Activated naive CD8-positive, alpha-beta T cell treated with anti-CD3 and anti-CD28 coated beads, Interleukin-2, amount 50 U/mL, for 24 hours (primary cell): ENCODE results near the gene KL.

Experiments used
- ATAC-seq: fragments of 150-1000 bp; cut with Tn5 transposase; one replicate; pipeline ENCODE4 v1.10.0; 2021
- DNase-seq: peaks from one replicate; pipeline ENCODE4 v3.0.0; 2021
- H3K27ac Mint-ChIP-seq: one replicate; pipeline ENCODE4 v1.8.0; 2021; ENCODE audit warnings: mild to moderate bottlenecking, mixed read lengths
- H3K27me3 Mint-ChIP-seq: one replicate; pipeline ENCODE4 v1.8.0; 2021; ENCODE audit warnings: mixed read lengths
- H3K36me3 Mint-ChIP-seq: one replicate; pipeline ENCODE4 v1.8.0; 2021; ENCODE audit warnings: low read depth, mixed read lengths
- H3K4me1 Mint-ChIP-seq: one replicate; pipeline ENCODE4 v1.8.0; 2021; ENCODE audit warnings: mixed read lengths
- H3K4me3 Mint-ChIP-seq: one replicate; pipeline ENCODE4 v1.8.0; 2021; ENCODE audit warnings: mild to moderate bottlenecking, moderate library complexity, mixed read lengths
- H3K9me3 Mint-ChIP-seq: one replicate; pipeline ENCODE4 v1.8.0; 2021; ENCODE audit warnings: mixed read lengths

Gene KL

DNA sequence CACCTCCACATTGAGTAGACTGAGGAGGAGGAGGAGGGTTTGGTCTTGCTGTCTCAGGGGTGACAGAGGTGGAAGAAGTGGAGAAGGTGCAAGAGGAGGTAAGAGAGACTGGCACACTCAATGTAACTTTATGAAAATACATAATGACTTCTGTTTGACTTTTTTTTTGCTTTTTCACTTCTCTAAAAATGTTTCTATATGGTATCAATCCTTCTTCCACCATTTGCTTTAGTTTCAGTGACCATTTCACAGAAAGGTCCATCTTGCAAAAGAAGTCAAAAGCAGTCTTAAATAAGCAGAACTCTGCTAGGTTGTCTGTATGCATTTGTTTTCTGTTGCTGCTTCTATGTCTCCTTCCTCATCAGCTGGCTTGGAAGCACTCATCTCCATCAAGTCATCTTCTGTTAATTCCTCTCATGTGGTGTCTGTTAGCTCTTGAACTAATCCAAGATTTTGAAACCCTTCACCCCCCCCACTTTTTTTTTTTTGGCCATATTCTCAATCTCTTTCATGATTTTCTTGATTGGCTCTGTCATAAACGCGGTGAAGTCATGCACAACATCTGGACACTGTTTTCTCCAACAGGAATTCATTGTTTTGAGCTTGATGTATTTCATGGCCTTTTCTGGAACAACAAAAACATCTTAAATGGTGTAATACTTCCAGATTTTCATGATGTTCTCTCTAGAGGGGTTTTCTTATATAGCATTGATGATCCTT is 80.8 kb downstream of the KL start:
- no peak for ATAC-seq
- H3K9me3 Mint-ChIP-seq, result peaks cover 7% of the 10 kb centered on the region
- H3K36me3 Mint-ChIP-seq, result no peaks in the 10 kb centered on the region
- DNase-seq, result no peak
- H3K27me3 Mint-ChIP-seq, result peaks cover 8% of the 10 kb centered on the region
- no peak overlapping the region for H3K4me3 Mint-ChIP-seq
- no peaks in the 10 kb centered on the region for H3K4me1 Mint-ChIP-seq
- no peak overlapping the region for H3K27ac Mint-ChIP-seq

DNA sequence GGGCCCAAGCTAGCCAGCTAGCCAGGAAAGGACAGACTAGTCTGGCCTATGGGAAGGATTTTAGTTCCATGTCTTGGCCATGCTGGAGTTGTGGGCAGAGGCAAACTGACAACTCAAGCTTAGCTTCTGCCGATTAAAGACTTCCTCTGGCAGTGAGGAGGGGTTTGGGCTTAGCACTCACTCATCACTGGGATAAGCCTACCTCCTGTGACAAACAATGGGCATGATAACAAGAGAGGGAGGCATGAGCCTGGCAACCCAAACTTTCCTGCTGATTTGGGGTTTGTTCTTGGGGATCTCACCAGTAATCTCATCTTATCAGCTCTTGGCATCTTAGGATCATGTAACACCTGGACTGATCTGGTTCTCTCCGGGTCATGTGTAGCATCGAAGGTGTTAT is 83.6 kb downstream of the KL start:
- no peaks in the 10 kb centered on the region for H3K36me3 Mint-ChIP-seq
- H3K4me1 Mint-ChIP-seq, result no peaks in the 10 kb centered on the region
- no peak overlapping the region for H3K4me3 Mint-ChIP-seq
- ATAC-seq (no peak), DNase-seq (no peak)
- H3K27me3 Mint-ChIP-seq, result peaks cover 14% of the 10 kb centered on the region
- no peak overlapping the region for H3K27ac Mint-ChIP-seq
- H3K9me3 Mint-ChIP-seq, result peaks cover 7% of the 10 kb centered on the region

DNA sequence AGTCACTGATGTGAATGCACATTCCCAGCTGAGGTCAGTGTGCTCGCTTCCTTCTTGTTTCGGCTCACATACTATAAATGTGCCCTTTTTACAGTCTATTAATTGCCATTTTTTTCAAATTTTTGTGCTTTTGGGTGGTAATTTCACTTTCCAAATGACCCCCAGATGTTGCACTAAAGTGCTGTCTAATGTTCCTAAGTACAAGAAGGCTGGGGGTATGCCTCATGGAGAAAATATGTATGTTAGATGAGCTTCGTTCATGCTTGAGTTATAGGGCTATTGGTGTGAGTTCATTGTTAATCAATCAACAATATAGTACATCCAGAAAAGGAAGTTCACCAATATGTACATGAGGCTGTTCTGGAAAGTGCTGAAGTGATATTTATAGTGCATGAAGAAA is 84.7 kb downstream of the KL start:
- H3K36me3 Mint-ChIP-seq, result no peaks in the 10 kb centered on the region
- no peaks in the 10 kb centered on the region for H3K4me1 Mint-ChIP-seq
- no peak overlapping the region for H3K4me3 Mint-ChIP-seq
- ATAC-seq (no peak), DNase-seq (no peak)
- H3K27me3 Mint-ChIP-seq, result peaks cover 15% of the 10 kb centered on the region
- H3K27ac Mint-ChIP-seq, result no peak overlapping the region
- H3K9me3 Mint-ChIP-seq, result peaks cover 7% of the 10 kb centered on the region

DNA sequence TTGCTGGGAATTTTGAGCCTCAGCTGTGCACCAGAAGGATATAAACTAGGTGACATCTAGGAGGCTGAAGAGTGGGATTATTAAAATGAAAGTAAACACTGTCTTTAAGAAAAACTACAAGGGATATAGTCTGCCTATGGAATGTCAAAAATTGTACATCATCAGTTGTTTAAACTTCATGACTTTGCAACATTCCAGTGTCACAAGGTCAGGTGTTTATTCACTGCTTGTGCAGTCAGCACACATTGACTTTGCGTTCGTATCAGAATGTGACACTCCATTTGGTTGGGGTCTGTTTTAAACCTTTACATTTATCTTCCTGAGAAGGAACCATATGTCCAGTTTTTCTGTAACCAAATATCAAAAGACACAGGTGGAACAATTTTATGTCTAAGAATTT is 85.6 kb downstream of the KL start:
- Mint-ChIP-seq H3K4me3 (no peak overlapping the region), H3K9me3 (peaks cover 7% of the 10 kb centered on the region), H3K27me3 (peaks cover 19% of the 10 kb centered on the region), H3K36me3 (no peaks in the 10 kb centered on the region), H3K4me1 (no peaks in the 10 kb centered on the region), H3K27ac (no peak overlapping the region)
- ATAC-seq, result no peak
- DNase-seq, result no peak

DNA sequence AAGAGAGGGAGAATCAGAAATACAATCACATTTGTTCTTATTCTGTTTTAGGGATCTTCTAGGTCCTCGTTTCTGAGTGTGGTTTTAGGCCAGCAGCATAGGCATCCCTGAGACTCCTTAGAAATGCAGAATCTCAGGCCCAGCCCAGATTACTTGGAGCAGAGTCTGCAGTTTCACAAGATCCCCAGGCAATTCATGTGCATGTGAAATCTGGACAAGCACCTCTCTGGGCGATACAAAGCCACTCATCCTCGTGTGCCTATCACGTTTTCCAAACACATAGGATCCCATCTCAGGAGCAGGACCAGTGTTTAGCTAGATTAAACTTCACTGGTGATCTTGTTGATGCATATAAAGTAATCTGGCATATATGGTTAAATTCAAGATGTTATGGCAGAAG is 87.2 kb downstream of the KL start:
- ATAC-seq (no peak), DNase-seq (no peak)
- H3K9me3 Mint-ChIP-seq, result peaks cover 1% of the 10 kb centered on the region
- no peak overlapping the region for H3K4me3 Mint-ChIP-seq
- no peaks in the 10 kb centered on the region for H3K4me1 Mint-ChIP-seq
- no peak overlapping the region for H3K27ac Mint-ChIP-seq
- no peaks in the 10 kb centered on the region for H3K36me3 Mint-ChIP-seq
- peaks cover 26% of the 10 kb centered on the region for H3K27me3 Mint-ChIP-seq

DNA sequence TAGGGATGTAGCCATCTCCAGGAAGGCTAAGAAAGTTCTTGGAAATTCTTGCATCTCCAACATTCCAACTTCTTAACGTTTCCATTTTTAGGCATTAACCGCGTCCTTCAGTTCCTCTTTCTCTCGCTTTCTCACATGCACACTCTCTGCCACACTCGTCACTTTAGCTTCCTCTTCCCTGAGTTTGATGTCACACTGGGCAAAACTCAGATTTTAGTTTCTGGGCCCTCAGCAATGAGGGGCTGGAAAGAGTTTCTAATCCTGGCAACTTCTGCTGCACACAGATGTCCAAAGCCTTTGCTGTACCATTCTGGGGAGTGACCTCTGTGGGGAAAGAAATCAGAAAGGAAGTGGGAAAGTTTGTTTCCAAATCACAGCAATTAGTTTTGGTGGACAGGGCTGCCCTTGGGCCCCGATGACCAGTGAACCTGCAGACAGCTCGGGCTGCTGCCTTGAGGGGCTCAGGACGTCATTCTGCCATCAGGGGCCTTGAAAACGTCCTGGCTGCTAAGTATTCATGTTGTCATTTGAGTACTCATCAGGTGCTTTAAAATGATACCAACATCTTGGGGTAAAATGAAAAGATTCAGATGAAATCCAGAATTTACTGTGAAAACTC is 89.3 kb downstream of the KL start:
- H3K4me3 Mint-ChIP-seq, result no peak overlapping the region
- H3K9me3 Mint-ChIP-seq, result no peaks in the 10 kb centered on the region
- ATAC-seq, result no peak
- no peak for DNase-seq
- H3K4me1 Mint-ChIP-seq, result peaks cover 2% of the 10 kb centered on the region
- H3K27ac Mint-ChIP-seq, result no peak overlapping the region
- H3K27me3 Mint-ChIP-seq, result peaks cover 26% of the 10 kb centered on the region
- H3K36me3 Mint-ChIP-seq, result no peaks in the 10 kb centered on the region

DNA sequence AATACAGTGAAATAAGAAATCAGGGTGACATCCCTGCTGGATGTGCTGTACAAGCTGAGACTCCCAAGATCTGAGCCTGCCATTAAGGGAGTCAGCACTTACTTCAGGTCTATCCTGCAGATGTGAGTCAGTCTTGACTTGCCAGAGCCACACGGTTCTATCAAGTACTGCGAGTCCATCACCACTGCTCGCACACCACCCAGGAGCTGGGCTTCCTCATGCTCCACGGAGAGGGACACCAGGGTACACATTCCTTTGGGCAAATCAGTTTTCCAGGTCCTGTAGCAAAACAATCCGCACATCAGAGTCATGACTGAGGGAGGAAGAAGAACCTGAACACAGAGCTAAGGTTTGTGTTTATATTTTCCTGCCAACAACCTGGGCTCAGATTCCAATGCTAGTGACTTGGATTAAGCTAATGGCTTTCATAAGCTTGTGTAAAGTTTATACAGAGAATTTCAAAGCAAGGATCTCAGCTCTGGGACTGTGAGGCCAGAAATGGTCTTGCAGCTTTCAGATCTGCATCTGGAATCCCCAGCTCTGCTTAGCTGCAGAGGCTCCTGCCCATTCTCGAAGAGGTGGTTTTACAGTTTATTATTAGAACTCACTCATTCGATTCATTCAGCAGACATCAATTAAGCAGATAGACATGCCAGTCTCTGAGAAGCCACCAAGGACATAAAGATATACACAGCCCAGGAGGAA is 90.6 kb downstream of the KL start:
- H3K4me3 Mint-ChIP-seq, result no peak overlapping the region
- H3K36me3 Mint-ChIP-seq, result no peaks in the 10 kb centered on the region
- no peaks in the 10 kb centered on the region for H3K9me3 Mint-ChIP-seq
- DNase-seq, result no peak
- ATAC-seq, result no peak
- H3K27ac Mint-ChIP-seq, result no peak overlapping the region
- H3K27me3 Mint-ChIP-seq, result peaks cover 19% of the 10 kb centered on the region
- peaks cover 4% of the 10 kb centered on the region for H3K4me1 Mint-ChIP-seq

DNA sequence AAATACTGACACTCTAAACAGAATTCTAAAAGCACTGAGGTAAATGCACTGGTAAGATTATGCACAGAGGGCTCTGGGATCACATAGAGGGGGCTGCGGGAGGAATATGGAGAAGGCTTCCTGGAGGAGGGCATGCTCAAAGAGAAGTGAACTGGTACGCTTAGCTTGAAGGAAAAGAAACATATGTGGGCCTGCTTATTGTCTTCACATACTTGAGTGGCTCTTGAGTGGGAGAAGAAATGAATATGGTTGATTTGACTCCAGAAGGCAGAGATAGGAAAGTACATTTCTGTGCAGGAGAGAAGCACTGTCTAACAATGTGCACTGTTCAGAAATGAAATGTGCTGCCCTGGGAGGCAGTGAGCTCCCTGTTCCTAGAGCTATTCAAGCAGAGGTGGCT is 91.1 kb downstream of the KL start:
- Mint-ChIP-seq H3K9me3 (no peaks in the 10 kb centered on the region), H3K27me3 (peaks cover 19% of the 10 kb centered on the region), H3K4me3 (no peak overlapping the region), H3K27ac (no peak overlapping the region), H3K4me1 (peaks cover 4% of the 10 kb centered on the region), H3K36me3 (no peaks in the 10 kb centered on the region)
- no peak for ATAC-seq
- no peak for DNase-seq

DNA sequence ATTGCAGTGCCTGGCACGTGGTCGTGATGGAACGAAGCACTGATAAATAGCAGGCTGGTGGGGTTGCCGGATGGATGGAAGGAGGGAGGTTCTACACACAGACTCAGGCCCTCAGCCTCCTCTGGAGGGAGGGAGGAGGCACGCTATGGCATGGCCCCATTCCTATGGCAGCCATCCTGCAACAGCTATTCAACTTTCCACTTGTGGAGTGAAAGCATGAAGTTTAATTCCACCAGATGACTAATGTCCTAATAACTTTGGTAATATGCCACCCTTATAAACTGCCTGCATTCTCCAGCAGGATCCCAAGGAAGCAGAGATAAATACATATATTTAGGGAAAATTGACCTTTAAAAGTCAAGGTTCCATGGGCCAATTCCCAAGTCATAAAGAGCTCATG is 92.4 kb downstream of the KL start:
- ATAC-seq (no peak), DNase-seq (no peak)
- H3K4me1 Mint-ChIP-seq, result peaks cover 4% of the 10 kb centered on the region
- H3K36me3 Mint-ChIP-seq, result no peaks in the 10 kb centered on the region
- H3K4me3 Mint-ChIP-seq, result no peak overlapping the region
- H3K9me3 Mint-ChIP-seq, result no peaks in the 10 kb centered on the region
- H3K27ac Mint-ChIP-seq, result no peak overlapping the region
- H3K27me3 Mint-ChIP-seq, result peaks cover 17% of the 10 kb centered on the region

DNA sequence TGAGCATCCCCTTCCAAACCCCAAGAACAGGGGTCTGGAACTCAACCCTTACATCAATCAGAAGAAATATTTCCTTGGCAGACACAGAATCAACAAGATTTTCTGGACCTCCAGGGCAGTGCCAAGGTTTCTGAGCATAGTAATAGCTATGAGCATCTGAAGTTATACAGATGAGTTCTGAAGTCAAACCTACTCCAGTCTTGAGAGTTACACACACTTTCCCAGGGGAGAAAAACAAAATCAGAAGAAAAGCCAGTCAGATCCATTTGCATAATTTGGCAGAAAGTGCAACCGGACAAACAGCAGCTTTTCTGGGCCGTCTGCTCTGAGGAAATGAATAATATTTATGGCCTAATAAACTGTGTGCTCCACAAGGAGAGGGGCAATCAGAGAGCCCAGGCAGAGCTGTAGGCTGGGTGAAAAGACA is 93.1 kb downstream of the KL start:
- DNase-seq (no peak), ATAC-seq (no peak)
- peaks cover 4% of the 10 kb centered on the region for H3K4me1 Mint-ChIP-seq
- no peak overlapping the region for H3K4me3 Mint-ChIP-seq
- H3K27ac Mint-ChIP-seq, result no peak overlapping the region
- H3K9me3 Mint-ChIP-seq, result no peaks in the 10 kb centered on the region
- no peaks in the 10 kb centered on the region for H3K36me3 Mint-ChIP-seq
- H3K27me3 Mint-ChIP-seq, result peaks cover 17% of the 10 kb centered on the region

DNA sequence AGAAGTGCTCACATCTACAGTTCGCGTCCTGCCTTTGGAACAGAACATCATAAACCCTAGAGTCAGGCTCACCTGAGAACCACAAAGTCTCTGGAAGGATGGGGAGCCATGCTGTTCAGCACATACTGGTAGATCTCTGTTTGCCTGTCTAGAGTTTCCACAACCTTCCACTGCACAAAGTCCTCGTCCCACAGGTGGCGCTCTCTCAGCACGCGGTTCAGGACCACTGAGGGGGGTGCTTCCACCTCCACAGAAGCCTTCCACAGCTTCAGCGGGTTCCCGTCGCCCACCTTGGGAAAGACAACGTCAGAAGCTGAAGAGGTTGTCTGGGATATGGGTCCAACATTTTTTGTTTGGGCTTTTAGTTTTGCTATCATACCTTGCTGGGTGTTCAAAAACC is 93.6 kb downstream of the KL start:
- peaks cover 4% of the 10 kb centered on the region for H3K4me1 Mint-ChIP-seq
- H3K36me3 Mint-ChIP-seq, result no peaks in the 10 kb centered on the region
- no peak overlapping the region for H3K27ac Mint-ChIP-seq
- no peak overlapping the region for H3K4me3 Mint-ChIP-seq
- no peaks in the 10 kb centered on the region for H3K9me3 Mint-ChIP-seq
- no peak for DNase-seq
- no peak for ATAC-seq
- H3K27me3 Mint-ChIP-seq, result peaks cover 15% of the 10 kb centered on the region

DNA sequence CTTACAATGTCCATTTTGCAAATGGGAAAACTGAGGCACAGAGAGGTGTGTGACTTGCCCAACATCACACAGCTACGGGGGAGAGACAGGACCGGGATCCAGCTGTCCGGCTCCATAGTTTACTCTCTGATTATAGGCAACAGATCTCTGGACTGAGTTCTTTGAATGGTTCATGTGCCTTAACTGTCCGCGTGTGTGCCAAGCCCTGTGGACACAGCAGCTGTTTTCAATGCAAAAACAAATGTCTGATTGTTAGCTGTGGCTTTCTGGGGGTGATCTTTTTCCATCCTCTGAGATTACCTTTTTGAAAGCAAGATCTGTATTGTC is 94.1 kb downstream of the KL start:
- no peak overlapping the region for H3K27ac Mint-ChIP-seq
- H3K4me1 Mint-ChIP-seq, result peaks cover 4% of the 10 kb centered on the region
- peaks cover 15% of the 10 kb centered on the region for H3K27me3 Mint-ChIP-seq
- ATAC-seq, result no peak
- DNase-seq, result no peak
- no peak overlapping the region for H3K4me3 Mint-ChIP-seq
- no peaks in the 10 kb centered on the region for H3K9me3 Mint-ChIP-seq
- no peaks in the 10 kb centered on the region for H3K36me3 Mint-ChIP-seq

DNA sequence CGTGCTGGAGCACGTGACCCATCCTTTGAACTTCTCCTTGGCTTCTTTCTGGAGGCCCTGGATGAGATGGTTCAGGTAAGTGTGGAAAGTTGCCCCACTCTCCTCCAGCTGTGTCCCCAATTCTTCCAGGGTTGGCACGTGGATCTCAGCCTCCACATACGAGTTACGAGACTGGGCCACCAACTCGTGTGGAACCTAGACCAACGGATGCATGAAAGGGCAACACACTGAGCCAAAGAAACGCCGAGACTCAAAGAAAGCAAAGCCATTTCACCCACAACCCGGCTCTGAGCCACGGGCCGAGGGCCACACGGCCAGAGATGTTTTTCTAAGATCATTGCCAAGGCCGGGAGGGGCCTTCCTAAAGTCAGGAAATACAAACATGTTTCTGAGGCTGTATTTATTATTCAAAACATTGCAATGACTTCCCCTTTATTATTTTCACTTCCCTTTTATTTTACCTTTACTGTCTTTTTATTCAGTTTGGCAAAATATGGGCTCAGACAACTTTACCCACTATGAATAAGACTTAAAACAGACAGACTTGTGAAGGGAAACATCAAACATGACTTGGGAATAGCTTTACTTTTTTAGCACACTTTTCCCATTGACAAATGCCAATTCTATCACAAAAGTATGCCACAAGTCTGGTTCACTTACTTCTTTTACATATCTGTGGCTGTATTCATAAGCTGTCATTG is 94.6 kb downstream of the KL start:
- H3K4me1 Mint-ChIP-seq, result peaks cover 4% of the 10 kb centered on the region
- H3K36me3 Mint-ChIP-seq, result no peaks in the 10 kb centered on the region
- no peak overlapping the region for H3K4me3 Mint-ChIP-seq
- ATAC-seq (no peak), DNase-seq (no peak)
- H3K27ac Mint-ChIP-seq, result no peak overlapping the region
- no peaks in the 10 kb centered on the region for H3K9me3 Mint-ChIP-seq
- H3K27me3 Mint-ChIP-seq, result peaks cover 13% of the 10 kb centered on the region

DNA sequence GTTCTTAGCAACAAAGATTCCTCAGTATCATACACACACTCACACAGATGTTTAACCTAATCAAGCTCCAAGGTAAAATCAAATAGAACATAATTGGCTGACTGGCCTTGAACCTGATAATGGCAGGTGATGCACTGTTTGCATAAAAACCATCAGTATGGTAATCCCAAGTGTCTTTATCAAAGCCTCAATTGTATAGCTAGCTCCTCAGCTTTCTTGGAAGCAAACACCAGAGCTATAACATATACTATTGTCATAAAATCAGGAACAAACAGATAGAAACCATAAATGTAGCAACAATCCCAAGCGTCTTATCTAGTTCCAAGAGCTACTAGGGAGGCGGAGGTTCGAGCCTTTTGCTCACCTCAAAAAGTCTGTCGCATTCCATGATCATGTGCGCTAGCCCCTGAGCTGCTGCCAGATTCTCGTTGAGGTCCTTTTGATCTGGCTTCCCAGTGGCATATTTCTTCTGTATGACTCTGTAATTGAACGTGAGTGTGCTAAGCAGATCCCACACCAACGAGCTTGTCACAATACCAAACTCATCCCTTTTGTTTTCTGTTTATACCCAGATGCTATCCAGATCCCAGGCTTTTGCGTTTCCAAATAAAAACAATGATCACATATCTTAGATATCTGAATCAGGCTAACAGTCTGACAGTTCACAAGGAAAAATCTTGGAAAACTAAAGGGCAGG is 95.3 kb downstream of the KL start:
- peaks cover 4% of the 10 kb centered on the region for H3K4me1 Mint-ChIP-seq
- H3K27me3 Mint-ChIP-seq, result peaks cover 10% of the 10 kb centered on the region
- no peaks in the 10 kb centered on the region for H3K9me3 Mint-ChIP-seq
- no peaks in the 10 kb centered on the region for H3K36me3 Mint-ChIP-seq
- DNase-seq (no peak), ATAC-seq (no peak)
- H3K27ac Mint-ChIP-seq, result no peak overlapping the region
- no peak overlapping the region for H3K4me3 Mint-ChIP-seq
